AG10803 (cell line): ENCODE data around the gene PC.

Experiments used
- DNase-seq: peaks from one replicate; pipeline ENCODE4 v3.0.0; 2010; ENCODE audit warnings: low read depth
- H3K4me3 ChIP-seq: 2 replicates; pipeline ENCODE4 v1.5.1; 2011; ENCODE audit warnings: mild to moderate bottlenecking, low read length, control low read depth
- TF ChIP-seq, protein P1 (sequence below): conservative IDR thresholded peaks from 2 replicates; pipeline ENCODE4 v1.5.1; 2011; ENCODE audit warnings: mild to moderate bottlenecking, low read length, control low read depth, inconsistent platforms

Gene PC

DNA sequence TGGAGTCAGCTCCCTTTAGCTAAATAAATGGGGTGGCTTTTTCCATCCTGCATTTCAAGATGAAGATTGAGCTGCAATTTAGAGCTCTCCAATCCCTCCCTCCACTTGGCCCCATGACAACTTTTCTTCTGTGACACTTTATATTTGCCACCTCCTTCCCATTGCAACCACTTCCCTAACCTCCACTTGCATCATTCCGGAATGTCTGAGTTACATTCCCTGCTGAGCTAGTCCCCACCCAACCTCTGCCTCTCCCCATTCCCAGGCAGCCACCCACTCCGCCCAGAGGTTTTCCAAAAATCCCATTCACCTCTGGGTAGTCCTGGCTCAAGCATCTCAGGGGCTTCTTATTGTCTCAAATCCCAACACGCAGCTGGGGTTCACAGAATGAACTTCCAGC lies 24.7 kb downstream of the PC start:
- no peak overlapping the region for H3K4me3 ChIP-seq
- DNase-seq = peak; percentile 63
- TF ChIP-seq, protein P1, sequence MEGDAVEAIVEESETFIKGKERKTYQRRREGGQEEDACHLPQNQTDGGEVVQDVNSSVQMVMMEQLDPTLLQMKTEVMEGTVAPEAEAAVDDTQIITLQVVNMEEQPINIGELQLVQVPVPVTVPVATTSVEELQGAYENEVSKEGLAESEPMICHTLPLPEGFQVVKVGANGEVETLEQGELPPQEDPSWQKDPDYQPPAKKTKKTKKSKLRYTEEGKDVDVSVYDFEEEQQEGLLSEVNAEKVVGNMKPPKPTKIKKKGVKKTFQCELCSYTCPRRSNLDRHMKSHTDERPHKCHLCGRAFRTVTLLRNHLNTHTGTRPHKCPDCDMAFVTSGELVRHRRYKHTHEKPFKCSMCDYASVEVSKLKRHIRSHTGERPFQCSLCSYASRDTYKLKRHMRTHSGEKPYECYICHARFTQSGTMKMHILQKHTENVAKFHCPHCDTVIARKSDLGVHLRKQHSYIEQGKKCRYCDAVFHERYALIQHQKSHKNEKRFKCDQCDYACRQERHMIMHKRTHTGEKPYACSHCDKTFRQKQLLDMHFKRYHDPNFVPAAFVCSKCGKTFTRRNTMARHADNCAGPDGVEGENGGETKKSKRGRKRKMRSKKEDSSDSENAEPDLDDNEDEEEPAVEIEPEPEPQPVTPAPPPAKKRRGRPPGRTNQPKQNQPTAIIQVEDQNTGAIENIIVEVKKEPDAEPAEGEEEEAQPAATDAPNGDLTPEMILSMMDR = no peak

DNA sequence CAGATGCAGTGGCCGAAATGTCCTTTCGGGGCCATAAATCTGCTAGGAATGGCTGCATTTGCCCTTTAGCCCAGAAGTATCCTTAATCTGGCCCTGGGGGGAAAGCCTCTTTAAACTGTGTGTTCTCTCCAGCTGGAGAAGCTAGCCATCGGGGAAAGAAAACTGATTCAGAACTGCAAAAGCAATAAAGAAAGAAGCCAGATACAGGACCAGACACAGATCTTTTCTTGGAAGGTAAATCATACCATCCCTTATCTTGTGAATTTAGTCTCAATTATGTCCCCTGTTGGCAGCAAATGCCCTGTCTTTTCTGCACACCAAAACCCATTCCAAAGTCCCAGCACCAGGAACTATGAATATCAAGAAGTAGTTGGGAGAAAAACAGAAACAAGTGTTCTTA lies 25.6 kb downstream of the PC start:
- no peak overlapping the region for H3K4me3 ChIP-seq
- no peak for DNase-seq
- TF ChIP-seq, protein P1 = no peak

DNA sequence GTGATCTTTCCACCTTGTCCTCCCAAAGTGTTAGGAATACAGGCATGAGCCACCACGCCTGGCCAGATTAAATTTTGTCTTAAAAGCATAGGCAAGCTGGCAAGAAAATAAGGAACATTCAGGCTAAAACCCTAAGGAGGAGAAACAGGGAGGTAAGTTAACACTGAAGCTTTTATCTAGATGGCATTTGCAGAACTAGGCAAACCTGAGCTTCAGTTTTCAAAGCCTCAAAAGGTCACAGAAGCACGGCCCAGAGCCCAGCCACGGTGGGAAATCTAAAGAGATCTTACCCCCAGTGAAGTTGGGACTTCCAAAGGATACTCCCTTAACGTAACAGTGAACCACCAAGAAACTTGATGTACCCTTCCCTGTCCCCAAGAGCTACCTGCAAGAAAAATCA lies 28.4 kb downstream of the PC start:
- TF ChIP-seq, protein P1 = no peak
- H3K4me3 ChIP-seq = no peak overlapping the region
- no peak for DNase-seq

DNA sequence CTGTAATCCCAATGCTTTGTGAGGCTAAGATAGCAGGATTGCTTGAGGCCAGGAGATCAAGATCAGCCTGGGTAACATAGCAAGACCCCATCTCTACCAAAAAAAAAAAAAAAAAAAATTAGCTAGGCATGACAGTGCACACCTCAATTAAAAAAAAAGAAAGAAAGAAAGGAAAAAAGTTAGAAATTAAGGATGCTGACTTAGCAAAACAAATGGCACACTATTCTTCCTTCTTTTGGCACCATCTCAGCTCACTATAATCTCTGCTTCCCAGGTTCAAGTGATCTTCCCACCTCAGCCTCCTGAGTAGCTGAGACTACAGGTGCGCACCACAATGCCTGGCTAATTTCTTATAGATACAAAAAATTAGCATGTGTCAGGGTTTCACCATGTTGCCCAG lies 33.9 kb downstream of the PC start:
- no peak for DNase-seq
- TF ChIP-seq, protein P1 = no peak
- no peak overlapping the region for H3K4me3 ChIP-seq

DNA sequence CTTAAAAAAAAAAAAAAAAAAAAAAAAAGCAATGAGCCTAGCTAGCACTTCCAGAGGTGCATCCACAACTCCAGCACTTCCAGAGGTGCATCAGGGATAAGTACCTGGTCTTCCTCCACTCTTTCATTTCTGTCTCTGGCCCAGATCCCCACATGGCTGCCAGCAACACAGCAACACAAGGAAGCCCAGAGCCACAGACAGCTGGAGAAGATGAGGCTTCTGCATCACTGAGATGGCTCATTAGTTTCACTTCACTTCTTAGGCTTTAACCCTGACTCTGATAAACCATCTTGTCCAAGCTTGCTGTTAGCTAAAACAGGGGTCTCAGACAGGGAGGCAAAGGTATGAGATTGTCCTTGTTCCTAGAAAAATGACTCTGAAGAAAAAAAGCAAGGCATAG lies 35.6 kb downstream of the PC start:
- TF ChIP-seq, protein P1 = no peak
- DNase-seq = no peak
- no peak overlapping the region for H3K4me3 ChIP-seq

DNA sequence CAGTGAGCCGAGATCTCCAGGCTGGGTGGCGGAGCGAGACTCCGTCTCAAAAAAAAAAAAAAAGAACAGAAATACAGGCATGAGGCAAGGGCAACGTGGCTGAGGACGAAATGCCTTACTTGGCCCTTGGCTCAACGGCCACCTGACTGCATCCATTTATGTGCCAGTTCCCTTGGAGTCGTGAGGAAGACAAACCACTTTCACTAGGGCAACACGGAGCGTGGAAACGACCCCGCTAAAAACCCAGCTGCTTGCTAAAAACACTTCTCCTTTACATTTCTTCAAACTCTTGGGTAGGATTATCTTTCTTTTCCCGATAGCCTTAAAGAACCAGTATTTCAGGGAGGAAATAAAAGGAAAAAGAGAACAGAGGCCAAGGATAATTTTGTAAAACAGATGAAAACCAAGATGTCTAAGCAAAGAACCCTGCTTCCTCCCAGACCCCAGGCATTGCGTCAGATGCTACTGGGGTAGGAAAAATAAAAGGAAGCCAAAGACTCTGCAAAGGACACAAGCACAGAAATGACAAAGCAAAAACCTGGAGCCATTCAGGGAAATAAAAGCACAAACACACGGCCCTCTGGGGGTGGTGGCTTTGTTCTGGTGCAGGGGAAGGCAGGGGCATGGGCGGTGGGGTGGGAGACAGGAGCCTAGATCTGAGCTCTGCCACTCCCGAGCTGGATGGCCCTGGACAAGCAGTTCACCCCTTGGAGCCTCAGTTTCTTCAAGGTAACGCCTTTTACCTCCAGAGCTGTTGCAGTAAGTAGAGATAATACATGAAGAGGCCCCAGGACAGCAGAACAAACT lies 37.0 kb downstream of the PC start:
- TF ChIP-seq, protein P1 = no peak
- DNase-seq = no peak
- no peak overlapping the region for H3K4me3 ChIP-seq

DNA sequence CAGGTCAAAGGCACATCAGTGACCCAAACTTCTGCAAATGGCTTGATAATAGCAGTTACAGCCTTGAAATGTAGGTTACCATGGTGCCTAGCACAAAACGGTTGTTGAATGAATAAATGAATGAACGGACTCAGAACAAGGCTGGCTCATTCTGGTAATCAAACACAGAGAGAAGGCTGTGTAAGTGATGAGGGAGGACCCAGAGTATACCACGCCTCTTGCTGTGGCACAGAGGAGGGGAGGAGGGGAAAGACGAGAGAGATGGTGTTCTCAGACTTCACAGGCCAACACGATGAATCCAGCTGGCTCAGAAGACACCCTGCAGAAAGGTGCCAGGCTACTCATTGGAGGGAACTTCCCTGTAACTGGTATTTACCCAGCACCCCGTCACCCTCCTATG lies 38.3 kb downstream of the PC start:
- peak; percentile 44 for DNase-seq
- TF ChIP-seq, protein P1 = no peak
- H3K4me3 ChIP-seq = no peak overlapping the region
